Effector memory CD8-positive, alpha-beta T cell (primary cell): ENCODE measurements around the gene CFAP20DC.

ENCODE experiments used
- ATAC-seq: fragments of 150-1000 bp; cut with Tn5 transposase; replicated peaks from 2 replicates; pipeline ENCODE4 v1.10.0; 2021; ENCODE audit warnings: mild to moderate bottlenecking, moderate library complexity
- DNase-seq, 3 experiments: peaks; one replicate each; pipeline ENCODE4 v3.0.0; 2021
- H3K27ac Mint-ChIP-seq, 2 donors: one replicate each; pipeline ENCODE4 v1.8.0; 2022; ENCODE audit warnings: mild to moderate bottlenecking in 2 of 2, mixed read lengths in 2 of 2, moderate library complexity in 2 of 2
- H3K27me3 Mint-ChIP-seq, 2 donors: one replicate each; pipeline ENCODE4 v1.8.0; 2022; ENCODE audit warnings: mixed read lengths in 2 of 2
- H3K36me3 Mint-ChIP-seq: one replicate; pipeline ENCODE4 v1.8.0; 2022; ENCODE audit warnings: mild to moderate bottlenecking, moderate library complexity, mixed read lengths; ENCODE audit not compliant: insufficient read depth
- H3K4me1 Mint-ChIP-seq, 2 donors: one replicate each; pipeline ENCODE4 v1.8.0; 2022; ENCODE audit warnings: low read depth in 2 of 2, mixed read lengths in 2 of 2
- H3K4me3 Mint-ChIP-seq, 2 donors: one replicate each; pipeline ENCODE4 v1.8.0; 2022; ENCODE audit warnings: mild to moderate bottlenecking in 2 of 2, mixed read lengths in 2 of 2, moderate library complexity in 2 of 2
- H3K9me3 Mint-ChIP-seq, 2 donors: one replicate each; pipeline ENCODE4 v1.8.0; 2022; ENCODE audit warnings: mixed read lengths in 2 of 2

Gene CFAP20DC

GRCh38 chr3:58749948-58750347 is 299.9 kb downstream of the CFAP20DC start:
- ATAC-seq (no peak), DNase-seq (no peak)
- no peaks in the 10 kb centered on the region for H3K27me3 Mint-ChIP-seq
- H3K4me1 Mint-ChIP-seq, result no peaks in the 10 kb centered on the region
- no peak overlapping the region for H3K27ac Mint-ChIP-seq
- H3K36me3 Mint-ChIP-seq, result no peaks in the 10 kb centered on the region
- H3K4me3 Mint-ChIP-seq, result no peak overlapping the region
- H3K9me3 Mint-ChIP-seq, result no peaks in the 10 kb centered on the region

DNA sequence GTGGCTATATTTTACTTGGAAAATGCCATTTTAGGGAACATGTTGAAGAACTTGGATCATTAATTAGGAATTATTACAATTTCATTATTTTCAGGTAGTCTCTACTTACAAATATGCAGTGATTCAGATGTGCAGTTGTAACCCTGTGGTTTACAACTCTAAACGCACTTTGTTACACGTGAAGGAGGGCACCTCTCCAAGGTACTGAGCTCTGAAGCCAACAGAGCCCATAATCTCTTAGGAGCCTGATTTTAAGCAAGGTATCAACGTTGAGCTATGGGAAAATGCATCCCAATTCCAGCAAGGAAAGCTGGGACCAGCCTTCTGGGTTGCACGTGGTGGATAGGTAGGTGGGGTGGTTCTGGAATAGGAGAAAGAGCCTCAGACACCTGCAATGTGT is 301.8 kb downstream of the CFAP20DC start:
- Mint-ChIP-seq H3K9me3 (peaks cover 0 to 2% of the 10 kb centered on the region in 2 donors), H3K27me3 (no peaks in the 10 kb centered on the region), H3K36me3 (no peaks in the 10 kb centered on the region), H3K27ac (no peak overlapping the region), H3K4me3 (no peak overlapping the region), H3K4me1 (no peaks in the 10 kb centered on the region)
- DNase-seq (no peak), ATAC-seq (no peak)

DNA sequence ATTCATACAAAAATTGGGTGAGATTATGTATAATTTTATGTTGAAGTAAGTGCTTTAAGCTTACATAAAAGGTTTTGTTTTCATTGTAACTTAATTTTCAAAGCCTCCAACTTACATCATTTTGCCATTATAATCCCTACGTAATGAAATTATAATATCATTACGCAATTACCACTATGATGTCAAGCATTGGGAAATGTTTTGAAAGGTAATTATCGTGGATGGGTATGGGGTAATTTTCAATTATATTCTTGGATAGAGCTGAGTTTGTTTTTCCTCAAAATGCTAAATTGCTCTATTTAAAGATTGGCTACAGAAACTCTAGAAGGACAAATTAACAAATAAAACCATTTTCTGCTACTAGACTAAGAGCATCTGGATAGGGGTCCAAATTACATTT is 303.1 kb downstream of the CFAP20DC start:
- H3K4me3 Mint-ChIP-seq, result no peak overlapping the region
- no peaks in the 10 kb centered on the region for H3K4me1 Mint-ChIP-seq
- no peak overlapping the region for H3K27ac Mint-ChIP-seq
- no peaks in the 10 kb centered on the region for H3K36me3 Mint-ChIP-seq
- ATAC-seq (no peak), DNase-seq (no peak)
- H3K9me3 Mint-ChIP-seq, result peaks cover 0 to 2% of the 10 kb centered on the region in 2 donors
- H3K27me3 Mint-ChIP-seq, result peaks cover 4 to 10% of the 10 kb centered on the region in 2 donors

GRCh38 chr3:58743296-58743695 is 306.5 kb downstream of the CFAP20DC start:
- Mint-ChIP-seq H3K27ac (no peak overlapping the region), H3K9me3 (peaks cover 0 to 4% of the 10 kb centered on the region in 2 donors), H3K4me1 (no peaks in the 10 kb centered on the region), H3K27me3 (peaks cover 11 to 18% of the 10 kb centered on the region in 2 donors), H3K36me3 (no peaks in the 10 kb centered on the region), H3K4me3 (no peak overlapping the region)
- ATAC-seq (no peak), DNase-seq (no peak)

- ATAC-seq (no peak), DNase-seq (no peak)
- no peak overlapping the region for H3K27ac Mint-ChIP-seq
- no peaks in the 10 kb centered on the region for H3K36me3 Mint-ChIP-seq
- peaks cover 11 to 18% of the 10 kb centered on the region in 2 donors for H3K27me3 Mint-ChIP-seq
- no peak overlapping the region for H3K4me3 Mint-ChIP-seq
- H3K4me1 Mint-ChIP-seq, result no peaks in the 10 kb centered on the region
- peaks cover 0 to 4% of the 10 kb centered on the region in 2 donors for H3K9me3 Mint-ChIP-seq
Measured at GRCh38 chr3:58742239-58742638, 307.6 kb downstream of the CFAP20DC start.

GRCh38 chr3:58737644-58738043 is 312.2 kb downstream of the CFAP20DC start:
- ATAC-seq, result no peak
- H3K27me3 Mint-ChIP-seq, result peaks cover 11 to 24% of the 10 kb centered on the region in 2 donors
- DNase-seq, result no peak
- H3K4me1 Mint-ChIP-seq, result no peaks in the 10 kb centered on the region
- H3K27ac Mint-ChIP-seq, result no peak overlapping the region
- peaks cover 5 to 6% of the 10 kb centered on the region in 2 donors for H3K9me3 Mint-ChIP-seq
- no peak overlapping the region for H3K4me3 Mint-ChIP-seq
- no peaks in the 10 kb centered on the region for H3K36me3 Mint-ChIP-seq

- H3K4me1 Mint-ChIP-seq, result no peaks in the 10 kb centered on the region
Measured at GRCh38 chr3:58731673-58732072, 318.2 kb downstream of the CFAP20DC start.

GRCh38 chr3:58728723-58729122 is 321.1 kb downstream of the CFAP20DC start:
- H3K36me3 Mint-ChIP-seq, result no peaks in the 10 kb centered on the region
- no peak for ATAC-seq
- H3K4me3 Mint-ChIP-seq, result no peak overlapping the region
- peaks cover 0 to 1% of the 10 kb centered on the region in 2 donors for H3K9me3 Mint-ChIP-seq
- no peak for DNase-seq
- no peak overlapping the region for H3K27ac Mint-ChIP-seq
- H3K4me1 Mint-ChIP-seq, result no peaks in the 10 kb centered on the region
- H3K27me3 Mint-ChIP-seq, result no peaks in the 10 kb centered on the region

More at GRCh38 chr3:58731673-58732072, 318.2 kb downstream of the CFAP20DC start:
- no peak overlapping the region for H3K27ac Mint-ChIP-seq
- H3K9me3 Mint-ChIP-seq, result peaks cover 3 to 6% of the 10 kb centered on the region in 2 donors
- H3K4me3 Mint-ChIP-seq, result no peak overlapping the region
- no peaks in the 10 kb centered on the region for H3K36me3 Mint-ChIP-seq
- ATAC-seq (no peak), DNase-seq (no peak)
- peaks cover 0 to 8% of the 10 kb centered on the region in 2 donors for H3K27me3 Mint-ChIP-seq

- DNase-seq, result no peak
- H3K27me3 Mint-ChIP-seq, result peaks cover 2 to 14% of the 10 kb centered on the region in 2 donors
- no peak overlapping the region for H3K4me3 Mint-ChIP-seq
- H3K36me3 Mint-ChIP-seq, result no peaks in the 10 kb centered on the region
- ATAC-seq, result no peak
- peaks cover 0 to 1% of the 10 kb centered on the region in 2 donors for H3K9me3 Mint-ChIP-seq
- no peak overlapping the region for H3K27ac Mint-ChIP-seq
- no peaks in the 10 kb centered on the region for H3K4me1 Mint-ChIP-seq
Measured at GRCh38 chr3:58725326-58725853, 324.4 kb downstream of the CFAP20DC start.

- H3K27me3 Mint-ChIP-seq, result peaks cover 9 to 23% of the 10 kb centered on the region in 2 donors
- ATAC-seq (no peak), DNase-seq (no peak)
- no peaks in the 10 kb centered on the region for H3K4me1 Mint-ChIP-seq
- no peaks in the 10 kb centered on the region for H3K36me3 Mint-ChIP-seq
- H3K27ac Mint-ChIP-seq, result no peak overlapping the region
- no peak overlapping the region for H3K4me3 Mint-ChIP-seq
- H3K9me3 Mint-ChIP-seq, result peaks cover 0 to 1% of the 10 kb centered on the region in 2 donors
Measured at GRCh38 chr3:58724336-58724735, 325.5 kb downstream of the CFAP20DC start.

- no peaks in the 10 kb centered on the region for H3K4me1 Mint-ChIP-seq
- H3K36me3 Mint-ChIP-seq, result peaks cover 3% of the 10 kb centered on the region
- DNase-seq (no peak), ATAC-seq (no peak)
- H3K27ac Mint-ChIP-seq, result no peak overlapping the region
- H3K27me3 Mint-ChIP-seq, result peaks cover 9 to 23% of the 10 kb centered on the region in 2 donors
- H3K9me3 Mint-ChIP-seq, result peaks cover 0 to 1% of the 10 kb centered on the region in 2 donors
- no peak overlapping the region for H3K4me3 Mint-ChIP-seq
Measured at GRCh38 chr3:58723173-58723572, 326.7 kb downstream of the CFAP20DC start.

DNA sequence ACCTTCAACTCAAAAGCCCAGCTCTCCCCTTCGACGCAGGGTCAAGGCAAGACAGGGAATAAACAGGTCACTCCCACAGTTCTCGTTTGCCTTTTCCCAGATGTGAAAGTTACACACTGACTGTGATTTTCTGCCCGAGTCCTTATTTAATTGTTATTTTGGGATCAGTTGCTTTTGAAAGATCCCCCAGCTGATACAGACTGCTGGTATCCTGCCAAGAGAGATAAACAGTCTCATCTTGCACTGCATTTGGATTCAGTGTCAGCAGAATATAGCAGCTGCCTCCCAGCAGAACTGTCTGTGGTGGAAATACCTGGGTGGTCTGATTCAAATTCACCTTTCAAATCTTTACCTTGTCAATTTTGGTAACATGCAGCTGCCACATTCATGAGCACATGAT is 327.3 kb downstream of the CFAP20DC start:
- no peak for DNase-seq
- Mint-ChIP-seq H3K9me3 (peaks cover 0 to 1% of the 10 kb centered on the region in 2 donors), H3K27ac (no peak overlapping the region), H3K27me3 (peaks cover 9 to 23% of the 10 kb centered on the region in 2 donors), H3K36me3 (peaks cover 3% of the 10 kb centered on the region), H3K4me1 (no peaks in the 10 kb centered on the region), H3K4me3 (no peak overlapping the region)
- ATAC-seq, result no peak

DNA sequence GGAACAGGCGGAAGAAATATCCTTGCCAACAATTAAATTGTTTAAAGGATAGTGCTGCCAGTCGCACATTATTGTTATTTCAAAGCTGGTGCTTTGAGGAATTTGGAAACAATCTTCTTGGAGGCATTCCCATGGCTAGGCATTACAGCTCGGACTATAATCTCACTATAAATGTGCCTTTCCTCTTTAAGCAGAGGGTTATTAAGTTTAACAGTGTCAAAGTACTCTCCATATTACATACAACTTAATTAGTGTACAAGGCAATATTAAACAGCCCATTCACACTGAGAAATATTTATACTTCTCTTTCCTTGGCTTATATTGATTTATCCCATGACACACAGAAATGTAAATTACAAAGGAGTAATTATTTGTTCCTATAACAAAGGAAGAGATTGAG is 329.3 kb downstream of the CFAP20DC start:
- Mint-ChIP-seq H3K9me3 (no peaks in the 10 kb centered on the region), H3K27me3 (peaks cover 9 to 23% of the 10 kb centered on the region in 2 donors), H3K27ac (no peak overlapping the region), H3K4me1 (no peaks in the 10 kb centered on the region), H3K4me3 (no peak overlapping the region), H3K36me3 (peaks cover 3% of the 10 kb centered on the region)
- ATAC-seq, result no peak
- DNase-seq, result no peak

DNA sequence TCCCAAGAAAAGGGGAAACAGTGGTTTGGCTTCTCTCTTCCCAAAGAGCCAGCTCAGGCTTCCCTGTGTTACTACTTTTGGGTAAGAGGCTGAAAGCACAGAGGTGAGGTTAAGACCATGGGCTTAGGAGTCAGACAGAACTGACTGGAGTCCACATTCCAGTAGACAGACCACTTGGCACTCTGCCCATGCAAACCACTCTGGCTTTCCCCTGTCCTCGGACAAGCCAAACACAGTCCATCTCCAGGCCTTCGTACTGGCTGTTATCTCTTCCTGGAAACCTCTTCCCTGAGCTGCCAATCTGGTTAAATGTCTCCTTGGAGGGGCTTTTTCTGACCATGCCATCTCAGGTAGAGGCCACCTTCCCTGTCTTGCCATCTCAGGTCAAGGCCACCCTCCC is 330.1 kb downstream of the CFAP20DC start:
- ATAC-seq (no peak), DNase-seq (no peak)
- H3K4me3 Mint-ChIP-seq, result no peak overlapping the region
- H3K4me1 Mint-ChIP-seq, result no peaks in the 10 kb centered on the region
- H3K36me3 Mint-ChIP-seq, result peaks cover 3% of the 10 kb centered on the region
- no peaks in the 10 kb centered on the region for H3K9me3 Mint-ChIP-seq
- no peak overlapping the region for H3K27ac Mint-ChIP-seq
- H3K27me3 Mint-ChIP-seq, result peaks cover 9 to 23% of the 10 kb centered on the region in 2 donors
